Testis (tissue), 3 donors: Measurements from ENCODE around the gene SERTAD4. TPM values are rescaled to one million over a fixed set of nuclear protein-coding genes. Genes with fewer than 3 reads are reported as not detected.
A peak's percentile ranks its signal among the peaks of the same experiment; 100 is the strongest.

Experiments
- DNase-seq: peaks from one replicate; pipeline ENCODE4 v3.0.0-alpha.2; 2019
- H3K27ac ChIP-seq, 2 donors: fragments of 200-600 bp; sonication (generic); one replicate each; pipeline ENCODE4 v1.5.1; 2019
- H3K27me3 ChIP-seq: fragments of 200-600 bp; sonication (generic); one replicate; pipeline ENCODE4 v1.5.1; 2019
- H3K36me3 ChIP-seq: fragments of 200-600 bp; sonication (generic); one replicate; pipeline ENCODE4 v1.5.1; 2017; ENCODE audit warnings: low read depth; ENCODE audit errors: missing control alignments
- H3K4me1 ChIP-seq: fragments of 200-600 bp; sonication (generic); one replicate; pipeline ENCODE4 v1.5.1; 2019
- H3K4me3 ChIP-seq, 2 donors: fragments of 200-600 bp; sonication (generic); one replicate each; pipeline ENCODE4 v1.5.1; 2017 to 2019
- H3K9me3 ChIP-seq: fragments of 200-600 bp; sonication (generic); one replicate; pipeline ENCODE4 v1.5.1; 2017
- POLR2A ChIP-seq: fragments of 450-650 bp; IDR thresholded peaks from one replicate; pipeline ENCODE4 v1.6.1; 2017; ENCODE audit warnings: antibody characterized with exemption, mild to moderate bottlenecking, moderate library complexity
- WGBS, 2 donors: methylation state at CpG; one replicate each; pipeline ENCODE4 v1.1.5; 2018; 5-methylcytosine and 5-hydroxymethylcytosine counted together
- intact Hi-C: fragments of 100-400 bp; cut with DNase I; formaldehyde crosslinking; loops from one replicate; pipeline ENCODE4 v1.15.1; 2023; ENCODE audit warnings: low total_unique reads
- polyA plus RNA-seq: library from polyadenylated mRNA; stranded (reverse); fragments of 350-450 nt; fragmentation: Illumina TruSeq; extraction: RNeasy Lipid Tissue Mini Kit (QIAGEN cat#74804); gene quantifications from one replicate; pipeline ENCODE4 v1.2.3, GENCODE V29; 2014; ENCODE audit warnings: low read depth, low replicate concordance; ENCODE audit not compliant: insufficient read depth
- total RNA-seq, 2 donors: library from RNA; depleted of rRNA; stranded (reverse); fragments of >200 nt; gene quantifications; one replicate each; pipeline ENCODE4 v1.2.3, GENCODE V29; 2016
- TF ChIP-seq, protein P1 (sequence below), 3 experiments: fragments of 450-650 bp in 2 of 3; fragments of 200-600 bp in 1 of 3; sonication (generic) in 1 of 3; IDR thresholded peaks; one replicate each; pipeline ENCODE4 v1.5.1; 2016 to 2019; ENCODE audit warnings: antibody characterized with exemption in 3 of 3, mild to moderate bottlenecking in 2 of 3, moderate library complexity in 1 of 3

The SERTAD4 gene
- total and polyA plus RNA-seq, 3 donors from 2014 or later, result 1.1 to 1.9 (median 1.1) TPM

DNA sequence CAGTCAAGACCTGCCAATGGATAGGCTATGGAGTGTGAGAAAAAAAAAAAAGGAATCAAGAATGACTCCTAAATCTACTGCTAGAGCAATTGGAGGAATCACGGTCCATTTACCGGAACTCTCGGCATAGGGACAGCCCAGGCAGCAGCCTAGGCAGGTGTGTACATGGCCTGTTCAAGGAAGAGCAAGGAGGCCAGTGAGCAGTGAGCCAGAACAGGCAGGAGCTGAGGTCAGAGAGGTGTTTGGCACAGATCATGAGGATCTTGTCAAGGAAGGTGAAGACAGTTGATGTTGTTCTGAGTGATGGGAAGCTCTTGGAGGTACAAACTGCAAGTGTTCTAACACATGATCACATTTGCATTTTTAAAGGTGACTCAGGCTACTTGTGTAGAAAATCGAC, 55.5 kb downstream of the SERTAD4 start:
- no peak for TF ChIP-seq POLR2A
- TF ChIP-seq, protein P1, sequence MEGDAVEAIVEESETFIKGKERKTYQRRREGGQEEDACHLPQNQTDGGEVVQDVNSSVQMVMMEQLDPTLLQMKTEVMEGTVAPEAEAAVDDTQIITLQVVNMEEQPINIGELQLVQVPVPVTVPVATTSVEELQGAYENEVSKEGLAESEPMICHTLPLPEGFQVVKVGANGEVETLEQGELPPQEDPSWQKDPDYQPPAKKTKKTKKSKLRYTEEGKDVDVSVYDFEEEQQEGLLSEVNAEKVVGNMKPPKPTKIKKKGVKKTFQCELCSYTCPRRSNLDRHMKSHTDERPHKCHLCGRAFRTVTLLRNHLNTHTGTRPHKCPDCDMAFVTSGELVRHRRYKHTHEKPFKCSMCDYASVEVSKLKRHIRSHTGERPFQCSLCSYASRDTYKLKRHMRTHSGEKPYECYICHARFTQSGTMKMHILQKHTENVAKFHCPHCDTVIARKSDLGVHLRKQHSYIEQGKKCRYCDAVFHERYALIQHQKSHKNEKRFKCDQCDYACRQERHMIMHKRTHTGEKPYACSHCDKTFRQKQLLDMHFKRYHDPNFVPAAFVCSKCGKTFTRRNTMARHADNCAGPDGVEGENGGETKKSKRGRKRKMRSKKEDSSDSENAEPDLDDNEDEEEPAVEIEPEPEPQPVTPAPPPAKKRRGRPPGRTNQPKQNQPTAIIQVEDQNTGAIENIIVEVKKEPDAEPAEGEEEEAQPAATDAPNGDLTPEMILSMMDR (IDR thresholded peaks at IDR 0.05), result no peak
- no peak for DNase-seq
- peaks cover 17% of the 10 kb centered on the region for H3K4me1 ChIP-seq
- no peak overlapping the region for H3K4me3 ChIP-seq
- no peak overlapping the region for H3K27ac ChIP-seq
- no peaks in the 10 kb centered on the region for H3K36me3 ChIP-seq
- intact Hi-C loops, result no loop called here
- WGBS, 2 donors, result 90 to 97% methylated on average over 4 of the region's 4 CpGs
- H3K27me3 ChIP-seq, result no peaks in the 10 kb centered on the region
- no peaks in the 10 kb centered on the region for H3K9me3 ChIP-seq

DNA sequence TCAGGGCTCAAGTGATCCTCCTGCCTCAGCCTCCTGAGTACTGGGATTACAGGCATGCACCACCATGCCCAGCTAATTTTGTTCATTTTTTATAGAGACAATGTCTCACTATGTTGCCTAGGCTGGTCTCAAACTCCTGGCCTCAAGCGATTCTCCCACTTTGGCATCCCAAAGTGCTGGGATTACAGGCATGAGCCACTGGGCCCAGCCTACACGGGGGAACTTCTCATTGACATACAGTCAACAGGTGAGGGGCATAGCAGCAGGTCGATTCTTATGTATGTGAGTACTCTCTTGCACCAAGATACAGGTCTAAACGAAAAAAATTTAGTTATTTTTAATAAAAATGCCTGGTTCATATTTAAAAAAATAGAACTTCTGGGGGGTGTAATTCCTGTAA, 56.7 kb downstream of the SERTAD4 start:
- H3K4me3 ChIP-seq, result no peak overlapping the region
- H3K9me3 ChIP-seq, result no peaks in the 10 kb centered on the region
- WGBS, 2 donors, result 77 to 84% methylated on average over 4 of the region's 4 CpGs
- DNase-seq, result no peak
- TF ChIP-seq, protein P1 (IDR thresholded peaks at IDR 0.05), result no peak
- no peak for TF ChIP-seq POLR2A
- H3K27ac ChIP-seq, result no peak overlapping the region
- no peaks in the 10 kb centered on the region for H3K27me3 ChIP-seq
- H3K36me3 ChIP-seq, result no peaks in the 10 kb centered on the region
- peaks cover 26% of the 10 kb centered on the region for H3K4me1 ChIP-seq
- intact Hi-C loops, result no loop called here

DNA sequence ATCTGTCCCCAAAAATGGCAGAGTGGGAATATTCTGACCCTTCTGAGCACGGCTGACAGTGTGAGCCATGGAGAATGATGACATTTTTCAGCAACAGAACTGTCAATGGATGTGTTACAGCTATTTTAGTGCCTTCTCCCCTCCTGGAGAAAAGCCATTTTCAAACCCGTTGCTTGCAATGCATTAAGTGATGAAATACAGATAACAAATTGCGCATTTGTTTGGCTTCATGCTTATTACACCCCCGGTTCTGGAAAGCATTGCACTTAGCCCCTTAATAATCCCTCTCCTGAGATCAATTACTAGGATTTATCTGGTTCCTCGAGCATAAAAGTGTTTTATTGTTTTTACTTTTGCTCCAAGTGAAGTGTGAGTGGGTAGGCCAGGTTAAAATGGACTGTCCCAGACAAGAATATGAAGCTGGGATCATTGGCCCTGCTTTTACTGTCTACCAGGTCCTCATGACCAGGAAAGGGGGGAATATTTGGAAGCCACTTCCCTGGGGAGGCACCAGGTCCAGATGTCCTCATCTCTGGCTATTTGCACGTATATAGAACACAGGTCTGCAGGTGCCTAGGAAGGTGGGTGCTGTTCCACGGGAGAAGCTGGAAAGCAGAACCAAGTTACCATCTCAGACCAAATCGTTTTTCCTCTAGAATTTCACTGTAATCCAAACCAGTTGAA, 58.6 kb downstream of the SERTAD4 start:
- intact Hi-C loops, result no loop called here
- no peak for DNase-seq
- H3K27me3 ChIP-seq, result no peaks in the 10 kb centered on the region
- WGBS, 2 donors, result 35 to 37% methylated on average over 8 of the region's 8 CpGs
- no peak overlapping the region for H3K4me3 ChIP-seq
- TF ChIP-seq, protein P1 (IDR thresholded peaks at IDR 0.05), result no peak
- TF ChIP-seq POLR2A, result no peak
- H3K4me1 ChIP-seq, result peaks cover 32% of the 10 kb centered on the region
- no peaks in the 10 kb centered on the region for H3K9me3 ChIP-seq
- H3K27ac ChIP-seq, result no peak overlapping the region
- H3K36me3 ChIP-seq, result no peaks in the 10 kb centered on the region

DNA sequence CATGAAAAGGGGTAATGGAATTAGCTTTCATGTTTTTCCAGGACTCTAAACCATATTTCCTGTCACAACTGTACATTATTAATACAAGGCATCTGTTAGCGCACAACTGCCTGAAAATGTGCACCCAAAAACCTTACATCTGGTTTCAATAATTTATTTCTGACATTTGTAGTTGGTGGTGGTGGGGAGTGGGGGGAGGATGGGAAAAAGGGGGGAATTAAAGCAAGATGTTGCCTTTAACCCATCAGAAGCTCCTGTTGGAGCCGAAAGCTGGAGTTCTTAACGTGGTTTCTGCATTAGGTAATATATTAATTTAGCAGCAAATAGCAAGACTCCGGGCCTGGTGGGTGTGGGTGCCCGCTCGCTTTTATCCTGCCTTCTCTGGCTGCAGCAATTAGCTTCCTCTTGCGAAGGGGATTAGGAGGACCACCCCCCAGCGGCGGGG, 59.2 kb downstream of the SERTAD4 start:
- peak; percentile 34 for DNase-seq
- TF ChIP-seq, protein P1 (IDR thresholded peaks at IDR 0.05), result no peak
- TF ChIP-seq POLR2A, result no peak
- intact Hi-C loops, result no loop called here
- H3K27ac ChIP-seq, result peak overlapping the region; percentile 71 to 83
- no peaks in the 10 kb centered on the region for H3K9me3 ChIP-seq
- peak overlapping the region; percentile 56 to 57 for H3K4me3 ChIP-seq
- no peaks in the 10 kb centered on the region for H3K36me3 ChIP-seq
- 20 to 23% methylated on average over 7 to 9 of the region's 9 CpGs for WGBS, 2 donors
- peaks cover 32% of the 10 kb centered on the region for H3K4me1 ChIP-seq
- H3K27me3 ChIP-seq, result no peaks in the 10 kb centered on the region
